Ovary (tissue), 9 donors: ENCODE results near the gene SFMBT2. TPM values are rescaled to one million over a fixed set of nuclear protein-coding genes. Genes with fewer than 3 reads are reported as not detected.

Experiments
- DNase-seq, 5 donors: peaks; one replicate each; pipeline ENCODE4 v3.0.0-alpha.2; 2019 to 2020
- H3K27ac ChIP-seq, 2 donors: fragments of 200-600 bp; one replicate each; pipeline versions ENCODE4 v1.5.1 to v1.8.0; 2019 to 2022
- H3K27me3 ChIP-seq: fragments of 200-600 bp; one replicate; pipeline ENCODE4 v1.8.0; 2022
- H3K36me3 ChIP-seq: fragments of 200-600 bp; sonication (generic); one replicate; pipeline ENCODE4 v1.5.1; 2019
- H3K4me1 ChIP-seq: one replicate; pipeline ENCODE4 v1.8.1; 2013; ENCODE audit warnings: mild to moderate bottlenecking, moderate library complexity; ENCODE audit not compliant: insufficient read depth
- H3K4me3 ChIP-seq: fragments of 200-600 bp; sonication (generic); one replicate; pipeline ENCODE4 v1.5.1; 2017
- H3K9me3 ChIP-seq, 2 donors: fragments of 200-600 bp in 1 of 2; sonication (generic) in 1 of 2; one replicate each; pipeline versions ENCODE4 v1.5.1 to v1.8.1; 2013 to 2019; ENCODE audit warnings: mild to moderate bottlenecking in 1 of 2, moderate library complexity in 1 of 2
- EP300 ChIP-seq: sonication (generic); formaldehyde crosslinking; IDR thresholded peaks from one replicate; pipeline ENCODE4 v1.6.1; 2017; ENCODE audit warnings: antibody characterized with exemption
- POLR2A ChIP-seq: fragments of 450-650 bp; IDR thresholded peaks from one replicate; pipeline ENCODE4 v1.6.1; 2017; ENCODE audit warnings: antibody characterized with exemption, mild to moderate bottlenecking, moderate library complexity
- whole genome bisulfite sequencing, 3 donors: extraction: QIAGEN DNeasy Blood & Tissue Kit in 1 of 3; methylation state at CpG; one replicate each; pipeline versions ENCODE4 v1.1.5 to v1.1.7; 2013 to 2017; 5-methylcytosine and 5-hydroxymethylcytosine counted together
- intact Hi-C, 4 donors: fragments of 100-400 bp; cut with DNase I; formaldehyde crosslinking; loops; one replicate each; pipeline versions ENCODE4 v1.11.0 to v1.15.1; 2022 to 2023
- polyA plus RNA-seq, 2 donors: library from polyadenylated mRNA; stranded (reverse); fragments of 200-250 nt in 1 of 2; fragments of 350-450 nt in 1 of 2; fragmentation: Illumina TruSeq in 1 of 2; extraction: RNeasy Lipid Tissue Mini Kit (QIAGEN cat#74804) in 1 of 2; gene quantifications; one replicate each; pipeline ENCODE4 v1.2.3, GENCODE V29; 2013 to 2014
- total RNA-seq, 7 donors: library from RNA; depleted of rRNA in 2 of 7; stranded (reverse); fragments of >200 nt in 2 of 7; fragmentation: NEBNext Ultra II Directional in 3 of 7; extraction: Animal tissue kit (Norgen Biotek cat#: 25700) in 3 of 7; gene quantifications; one replicate each; pipeline versions ENCODE4 v1.1.0 to v1.2.4, GENCODE V29; 2016 to 2023
- TF ChIP-seq, protein P1 (sequence below), 3 donors: fragments of 450-650 bp in 2 of 3; fragments of 200-600 bp in 1 of 3; IDR thresholded peaks; one replicate each; pipeline versions ENCODE4 v1.5.1 to v1.8.0; 2016 to 2022; ENCODE audit warnings: antibody characterized with exemption in 3 of 3, mild to moderate bottlenecking in 1 of 3
- donor health status: DM: no; HTN: no; CAD: no; lungs with moderate emphysema.
- donor health status: DM: no; HTN: no; CAD: no.
- donor health status: Bipolar disorder and iron deficiency.
- donor health status: DM: yes; HTN: yes; CAD: no.
- donor health status: DM: no; HTN: no; CAD: no.
- donor health status: DM: yes; HTN: yes; CAD: no.

The SFMBT2 gene
- total and polyA plus RNA-seq, 9 donors: 5.0 to 28.1 (median 17.8) TPM

DNA sequence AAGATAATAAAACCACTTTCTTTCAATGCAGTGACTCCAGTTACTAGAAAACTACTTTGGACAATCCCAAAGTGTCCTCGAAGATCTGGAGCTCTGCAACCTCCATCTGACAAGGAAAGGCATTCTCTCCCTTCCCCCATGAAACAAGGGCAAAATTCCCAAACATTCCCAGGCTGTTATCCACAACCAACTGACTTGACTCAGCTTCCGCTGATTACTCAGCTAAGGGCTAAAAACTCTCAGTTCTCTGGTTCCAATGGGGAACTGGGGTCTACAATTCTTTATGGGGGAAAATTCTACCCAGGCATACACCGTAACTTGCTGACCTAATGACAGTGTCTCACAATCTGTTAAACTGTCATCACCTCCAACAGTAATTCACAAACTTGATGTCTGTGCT lies 48.4 kb downstream of the SFMBT2 start:
- Histone ChIP-seq H3K9me3 (no peaks in the 10 kb centered on the region), H3K27me3 (no peaks in the 10 kb centered on the region), H3K4me1 (no peaks in the 10 kb centered on the region), H3K27ac (no peak overlapping the region), H3K36me3 (no peaks in the 10 kb centered on the region), H3K4me3 (no peak overlapping the region)
- intact Hi-C loops: no loop called here
- DNase-seq: no peak
- 93 to 96% (median 96%) methylated on average over 3 of the region's 3 CpGs for WGBS, 3 donors
- TF ChIP-seq EP300: no peak
- TF ChIP-seq, protein P1, sequence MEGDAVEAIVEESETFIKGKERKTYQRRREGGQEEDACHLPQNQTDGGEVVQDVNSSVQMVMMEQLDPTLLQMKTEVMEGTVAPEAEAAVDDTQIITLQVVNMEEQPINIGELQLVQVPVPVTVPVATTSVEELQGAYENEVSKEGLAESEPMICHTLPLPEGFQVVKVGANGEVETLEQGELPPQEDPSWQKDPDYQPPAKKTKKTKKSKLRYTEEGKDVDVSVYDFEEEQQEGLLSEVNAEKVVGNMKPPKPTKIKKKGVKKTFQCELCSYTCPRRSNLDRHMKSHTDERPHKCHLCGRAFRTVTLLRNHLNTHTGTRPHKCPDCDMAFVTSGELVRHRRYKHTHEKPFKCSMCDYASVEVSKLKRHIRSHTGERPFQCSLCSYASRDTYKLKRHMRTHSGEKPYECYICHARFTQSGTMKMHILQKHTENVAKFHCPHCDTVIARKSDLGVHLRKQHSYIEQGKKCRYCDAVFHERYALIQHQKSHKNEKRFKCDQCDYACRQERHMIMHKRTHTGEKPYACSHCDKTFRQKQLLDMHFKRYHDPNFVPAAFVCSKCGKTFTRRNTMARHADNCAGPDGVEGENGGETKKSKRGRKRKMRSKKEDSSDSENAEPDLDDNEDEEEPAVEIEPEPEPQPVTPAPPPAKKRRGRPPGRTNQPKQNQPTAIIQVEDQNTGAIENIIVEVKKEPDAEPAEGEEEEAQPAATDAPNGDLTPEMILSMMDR (IDR thresholded peaks at IDR 0.05): no peak
- no peak for TF ChIP-seq POLR2A

DNA sequence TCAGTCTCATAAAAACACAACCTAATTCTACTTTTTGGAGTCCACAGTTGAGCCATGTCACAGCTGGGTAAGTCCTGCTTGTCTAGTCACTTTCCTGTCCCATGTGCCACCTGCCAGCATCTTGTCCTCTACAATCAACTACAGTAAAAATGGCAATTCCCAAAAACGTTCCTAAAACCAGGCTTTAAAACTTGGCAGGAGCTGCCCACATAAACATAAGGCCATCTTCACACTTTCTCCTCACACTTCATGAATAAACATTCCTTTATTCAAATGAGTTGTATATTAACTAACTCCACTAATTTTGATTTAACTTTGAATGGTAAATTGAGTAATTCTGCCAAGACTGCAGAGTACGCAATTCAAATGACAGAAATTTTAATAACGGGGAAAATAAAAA lies 49.5 kb downstream of the SFMBT2 start:
- no peaks in the 10 kb centered on the region for H3K9me3 ChIP-seq
- no peak overlapping the region for H3K27ac ChIP-seq
- no peak for DNase-seq
- H3K4me3 ChIP-seq: no peak overlapping the region
- WGBS, 3 donors: 85 to 90% (median 87%) methylated on average over 3 of the region's 3 CpGs
- intact Hi-C loops: no loop called here
- no peak for TF ChIP-seq EP300
- TF ChIP-seq POLR2A: no peak
- TF ChIP-seq, protein P1 (IDR thresholded peaks at IDR 0.05): no peak
- H3K4me1 ChIP-seq: no peaks in the 10 kb centered on the region
- H3K27me3 ChIP-seq: no peaks in the 10 kb centered on the region
- no peaks in the 10 kb centered on the region for H3K36me3 ChIP-seq

DNA sequence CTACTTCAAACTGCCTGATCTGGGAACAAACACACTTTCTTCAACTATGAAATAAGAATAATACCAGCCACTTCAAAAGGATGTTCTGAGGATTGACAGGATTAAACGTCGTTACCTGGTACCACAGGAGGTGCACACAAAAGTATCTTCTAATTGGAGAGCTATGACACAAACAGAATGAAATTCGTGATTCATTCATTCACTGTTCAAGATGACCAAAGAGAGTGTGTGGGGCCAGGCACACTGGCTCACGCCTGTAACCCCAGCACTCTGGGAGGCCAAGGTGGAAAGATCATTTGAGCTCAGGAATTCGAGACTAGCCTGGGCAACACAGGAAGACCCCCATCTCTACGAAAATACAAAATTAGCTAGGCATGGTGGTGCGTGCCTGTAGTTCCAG lies 50.9 kb downstream of the SFMBT2 start:
- DNase-seq: no peak
- TF ChIP-seq POLR2A (no peak), EP300 (no peak)
- TF ChIP-seq, protein P1 (IDR thresholded peaks at IDR 0.05): no peak
- Histone ChIP-seq H3K4me3 (no peak overlapping the region), H3K36me3 (no peaks in the 10 kb centered on the region), H3K27ac (no peak overlapping the region), H3K27me3 (no peaks in the 10 kb centered on the region), H3K4me1 (no peaks in the 10 kb centered on the region), H3K9me3 (no peaks in the 10 kb centered on the region)
- 95 to 96% (median 95%) methylated on average over 7 of the region's 7 CpGs for WGBS, 3 donors
- intact Hi-C loops: no loop called here

GRCh38 chr10:7359356-7359755 lies 51.5 kb downstream of the SFMBT2 start:
- Histone ChIP-seq H3K36me3 (no peaks in the 10 kb centered on the region), H3K27ac (no peak overlapping the region), H3K9me3 (no peaks in the 10 kb centered on the region), H3K4me1 (no peaks in the 10 kb centered on the region), H3K27me3 (no peaks in the 10 kb centered on the region), H3K4me3 (no peak overlapping the region)
- WGBS, 3 donors: 71 to 77% (median 75%) methylated on average over 7 of the region's 7 CpGs
- intact Hi-C loops: no loop called here
- TF ChIP-seq EP300: no peak
- TF ChIP-seq, protein P1 (IDR thresholded peaks at IDR 0.05): no peak
- TF ChIP-seq POLR2A: no peak
- no peak for DNase-seq

DNA sequence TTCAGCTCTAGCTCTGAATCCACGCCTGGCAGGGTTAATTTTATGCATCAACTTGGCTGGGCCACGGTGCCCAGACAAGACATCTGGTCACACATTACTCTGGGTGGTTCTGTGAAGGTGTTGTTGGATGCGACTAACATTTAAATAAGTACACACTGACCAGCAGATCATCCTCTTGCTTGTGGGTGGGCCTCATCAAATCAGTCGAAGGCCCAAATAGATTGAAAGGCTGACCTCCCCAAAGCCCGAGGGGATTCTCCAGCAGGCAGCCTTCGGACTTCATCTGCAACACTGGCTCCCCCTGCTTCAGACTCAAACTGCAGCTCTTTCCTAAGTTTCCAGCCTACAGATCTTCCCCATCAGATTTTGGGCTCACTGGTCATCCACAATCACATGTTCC lies 53.6 kb downstream of the SFMBT2 start:
- DNase-seq: no peak
- TF ChIP-seq POLR2A (no peak), EP300 (no peak)
- TF ChIP-seq, protein P1 (IDR thresholded peaks at IDR 0.05): no peak

More for the DNA sequence above, 53.6 kb downstream of the SFMBT2 start:
- H3K27me3 ChIP-seq: no peaks in the 10 kb centered on the region
- no peaks in the 10 kb centered on the region for H3K36me3 ChIP-seq
- no peaks in the 10 kb centered on the region for H3K9me3 ChIP-seq
- 92 to 95% (median 93%) methylated on average over 6 of the region's 6 CpGs for WGBS, 3 donors
- H3K27ac ChIP-seq: no peak overlapping the region
- H3K4me3 ChIP-seq: no peak overlapping the region
- no peaks in the 10 kb centered on the region for H3K4me1 ChIP-seq
- intact Hi-C loops: no loop called here
